ENCODE results near the gene SWT1. TPM values are rescaled to one million over a fixed set of nuclear protein-coding genes. Genes with fewer than 3 reads are reported as not detected.
"Not testable (repeated sequence)": the region's sequence is repeated elsewhere in the genome, so short reads cannot be mapped to it uniquely, and the experiment has no call there.

Gene SWT1
- polyA plus RNA-seq, 3 donors = 8.5 to 9.9 (median 9.6) TPM

- DNase-seq (ENCODE audit: extremely low read depth in 1 of 11, low read depth in 9 of 11, low spot score in 4 of 11) = not testable (repeated sequence)
Observed at GRCh38 chr1:185234183-185234582, 77.2 kb downstream of the SWT1 start.

GRCh38 chr1:185237176-185237575 is 80.2 kb downstream of the SWT1 start:
- not testable (repeated sequence) for DNase-seq (ENCODE audit: extremely low read depth in 1 of 11, low read depth in 9 of 11, low spot score in 4 of 11)

- no peak for DNase-seq (ENCODE audit: extremely low read depth in 1 of 11, low read depth in 9 of 11, low spot score in 4 of 11)
Observed at GRCh38 chr1:185237661-185238060, 80.7 kb downstream of the SWT1 start.

GRCh38 chr1:185238447-185238846 is 81.5 kb downstream of the SWT1 start:
- no peak for DNase-seq (ENCODE audit: extremely low read depth in 1 of 11, low read depth in 9 of 11, low spot score in 4 of 11)

GRCh38 chr1:185239861-185240260 is 82.9 kb downstream of the SWT1 start:
- DNase-seq (ENCODE audit: extremely low read depth in 1 of 11, low read depth in 9 of 11, low spot score in 4 of 11) = no peak

- DNase-seq (ENCODE audit: extremely low read depth in 1 of 11, low read depth in 9 of 11, low spot score in 4 of 11) = no peak
Observed at GRCh38 chr1:185241127-185241526, 84.2 kb downstream of the SWT1 start.

- no peak for DNase-seq (ENCODE audit: extremely low read depth in 1 of 11, low read depth in 9 of 11, low spot score in 4 of 11)
Observed at GRCh38 chr1:185244015-185244747, 87.2 kb downstream of the SWT1 start.

GRCh38 chr1:185245466-185245865 is 88.5 kb downstream of the SWT1 start:
- DNase-seq (ENCODE audit: extremely low read depth in 1 of 11, low read depth in 9 of 11, low spot score in 4 of 11) = no peak

GRCh38 chr1:185249563-185249962 is 92.6 kb downstream of the SWT1 start:
- no peak for DNase-seq (ENCODE audit: extremely low read depth in 1 of 11, low read depth in 9 of 11, low spot score in 4 of 11)

- DNase-seq (ENCODE audit: extremely low read depth in 1 of 11, low read depth in 9 of 11, low spot score in 4 of 11) = no peak
Observed at GRCh38 chr1:185250063-185250462, 93.1 kb downstream of the SWT1 start.

GRCh38 chr1:185251928-185252327 is 95.0 kb downstream of the SWT1 start:
- not testable (repeated sequence) for DNase-seq (ENCODE audit: extremely low read depth in 1 of 11, low read depth in 9 of 11, low spot score in 4 of 11)

- DNase-seq (ENCODE audit: extremely low read depth in 1 of 11, low read depth in 9 of 11, low spot score in 4 of 11) = not testable (repeated sequence)
Observed at GRCh38 chr1:185252404-185252803, 95.4 kb downstream of the SWT1 start.

GRCh38 chr1:185255595-185255994 is 98.6 kb downstream of the SWT1 start:
- not testable (repeated sequence) for DNase-seq (ENCODE audit: extremely low read depth in 1 of 11, low read depth in 9 of 11, low spot score in 4 of 11)

- not testable (repeated sequence) for DNase-seq (ENCODE audit: extremely low read depth in 1 of 11, low read depth in 9 of 11, low spot score in 4 of 11)
Observed at GRCh38 chr1:185257116-185257949, 100.4 kb downstream of the SWT1 start.

- no peak for DNase-seq (ENCODE audit: extremely low read depth in 1 of 11, low read depth in 9 of 11, low spot score in 4 of 11)
Observed at GRCh38 chr1:185257950-185258208, 100.9 kb downstream of the SWT1 start.

GRCh38 chr1:185258676-185259075 is 101.7 kb downstream of the SWT1 start:
- DNase-seq (ENCODE audit: extremely low read depth in 1 of 11, low read depth in 9 of 11, low spot score in 4 of 11) = no peak

- DNase-seq (ENCODE audit: extremely low read depth in 1 of 11, low read depth in 9 of 11, low spot score in 4 of 11) = no peak
Observed at GRCh38 chr1:185260611-185261010, 103.6 kb downstream of the SWT1 start.

- DNase-seq (ENCODE audit: extremely low read depth in 1 of 11, low read depth in 9 of 11, low spot score in 4 of 11) = no peak
Observed at GRCh38 chr1:185262151-185262550, 105.2 kb downstream of the SWT1 start.

- no peak for DNase-seq (ENCODE audit: extremely low read depth in 1 of 11, low read depth in 9 of 11, low spot score in 4 of 11)
Observed at GRCh38 chr1:185263292-185263691, 106.3 kb downstream of the SWT1 start.

GRCh38 chr1:185263780-185264179 is 106.8 kb downstream of the SWT1 start:
- DNase-seq (ENCODE audit: extremely low read depth in 1 of 11, low read depth in 9 of 11, low spot score in 4 of 11) = no peak

GRCh38 chr1:185265314-185265713 is 108.3 kb downstream of the SWT1 start:
- DNase-seq (ENCODE audit: extremely low read depth in 1 of 11, low read depth in 9 of 11, low spot score in 4 of 11) = no peak
